Muscle of back (tissue), 13 donors: ENCODE results near the gene TMEM51. TPM values are rescaled to one million over a fixed set of nuclear protein-coding genes. Genes with fewer than 3 reads are reported as not detected.

Experiments
- DNase-seq, 3 donors: peaks; one replicate each; pipeline versions ENCODE4 v3.0.0 to v3.0.0-alpha.2; 2013
- long read RNA-seq, 9 donors: transcript quantifications; one replicate each; lab custom pipeline, GENCODE V29; 2026
- polyA plus RNA-seq, 10 donors: library from polyadenylated mRNA; unstranded; fragments of 120-200 nt; gene quantifications; one replicate each; pipeline ENCODE4 v1.2.1, GENCODE V29; 2013; ENCODE audit not compliant: insufficient read length in 10 of 10

The TMEM51 gene
- polyA plus RNA-seq: 1 to 10 TPM; 5.4 to 8.5 (median 7.3) TPM
- long read RNA-seq, donor 1, partial matches to known transcripts: 0 of 2 reads
- long read RNA-seq, donor 1, other reads (novel, unspliced or antisense): 0 of 2 reads
- long read RNA-seq, donor 2, partial matches to known transcripts: 0 of 3 reads
- long read RNA-seq, donor 2, other reads (novel, unspliced or antisense): 0 of 3 reads
- long read RNA-seq, donor 3: 0 reads
- long read RNA-seq, donor 4: 0 reads
- long read RNA-seq, donor 5, partial matches to known transcripts: 9 of 10 reads
- long read RNA-seq, donor 5, other reads (novel, unspliced or antisense): 0 of 10 reads
- long read RNA-seq, donor 6, partial matches to known transcripts: 0 of 5 reads
- long read RNA-seq, donor 6, other reads (novel, unspliced or antisense): 0 of 5 reads
- long read RNA-seq, donor 7, partial matches to known transcripts: 5 of 9 reads
- long read RNA-seq, donor 7, other reads (novel, unspliced or antisense): 0 of 9 reads
- long read RNA-seq, donor 8, partial matches to known transcripts: 0 of 2 reads
- long read RNA-seq, donor 8, other reads (novel, unspliced or antisense): 0 of 2 reads
- long read RNA-seq, donor 9: 0 reads

GRCh38 chr1:15153184-15153841 is at the start of gene TMEM51:
Gene TMEM51, plus strand, starts transcription at chr1:15153747. Its CDS starts 61,341 bp downstream, at chr1:15215088.
- DNase-seq: peak; percentile 51 to 91 (median 77)

GRCh38 chr1:15103906-15104305 is 49.6 kb upstream of the TMEM51 start:
- DNase-seq: no peak

- no peak for DNase-seq
Measured at GRCh38 chr1:15104768-15105167, 48.8 kb upstream of the TMEM51 start.

GRCh38 chr1:15106608-15107007 is 46.9 kb upstream of the TMEM51 start:
- DNase-seq: no peak

GRCh38 chr1:15107058-15107687 is 46.4 kb upstream of the TMEM51 start:
- DNase-seq: no peak

GRCh38 chr1:15107911-15108310 is 45.6 kb upstream of the TMEM51 start:
- DNase-seq: no peak

GRCh38 chr1:15110128-15110866 is 43.2 kb upstream of the TMEM51 start:
- no peak for DNase-seq

- DNase-seq: no peak
Measured at GRCh38 chr1:15110867-15111230, 42.7 kb upstream of the TMEM51 start.

GRCh38 chr1:15113146-15113545 is 40.4 kb upstream of the TMEM51 start:
- DNase-seq: no peak

GRCh38 chr1:15114884-15115283 is 38.7 kb upstream of the TMEM51 start:
- no peak for DNase-seq

GRCh38 chr1:15115542-15116330 is 37.8 kb upstream of the TMEM51 start:
- DNase-seq: no peak

GRCh38 chr1:15116966-15117365 is 36.6 kb upstream of the TMEM51 start:
- DNase-seq: no peak

- DNase-seq: no peak
Measured at GRCh38 chr1:15117671-15118325, 35.7 kb upstream of the TMEM51 start.

GRCh38 chr1:15118579-15118978 is 35.0 kb upstream of the TMEM51 start:
- DNase-seq: no peak

GRCh38 chr1:15120251-15120945 is 33.1 kb upstream of the TMEM51 start:
- DNase-seq: no peak

GRCh38 chr1:15122331-15122730 is 31.2 kb upstream of the TMEM51 start:
- DNase-seq: no peak

- no peak for DNase-seq
Measured at GRCh38 chr1:15123270-15123669, 30.3 kb upstream of the TMEM51 start.

- DNase-seq: no peak
Measured at GRCh38 chr1:15123925-15124324, 29.6 kb upstream of the TMEM51 start.

GRCh38 chr1:15124362-15125100 is 29.0 kb upstream of the TMEM51 start:
- no peak for DNase-seq
